ENCODE data around the gene KLHL26.

The KLHL26 gene

DNA sequence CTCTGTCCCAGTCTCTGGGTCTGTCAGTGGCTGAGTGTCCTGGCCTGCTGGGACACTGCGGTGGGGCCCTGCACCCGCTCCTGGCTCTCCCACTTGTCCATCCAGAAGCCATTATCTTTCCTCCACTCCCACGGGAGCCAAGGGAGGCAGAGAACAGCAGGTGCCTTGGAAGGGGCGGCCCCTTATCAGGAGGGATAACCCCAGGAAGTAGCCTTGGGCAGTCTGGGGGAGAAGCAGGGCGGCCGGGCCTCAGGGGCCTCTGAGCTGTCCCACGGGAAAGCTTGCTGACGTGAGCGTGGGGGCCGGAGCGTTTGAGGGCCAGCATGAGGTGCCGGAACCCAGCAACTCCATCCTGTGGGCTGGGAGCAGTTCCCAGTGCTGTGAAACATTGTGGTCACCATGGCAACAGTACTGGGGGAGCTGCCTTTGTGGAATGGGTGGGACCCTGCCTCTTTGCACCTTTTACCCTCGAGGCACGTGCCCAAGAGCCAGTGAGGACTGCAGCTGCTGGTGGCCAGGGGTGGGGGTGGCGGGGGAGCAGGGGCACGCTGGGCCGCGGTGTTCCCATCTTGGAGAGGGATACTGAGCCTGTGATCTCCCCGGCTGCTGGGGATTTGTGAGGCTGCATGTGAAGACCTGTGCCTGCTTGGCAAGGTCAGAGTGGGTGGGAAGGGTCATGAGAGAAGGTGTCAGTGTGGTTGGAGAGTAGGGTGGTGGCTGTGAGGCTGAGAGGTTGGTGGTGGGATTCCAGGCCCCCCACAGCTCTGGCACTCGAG, 20.9 kb downstream of the KLHL26 start:
- ChIA-PET CTCF (interaction anchor here (0.5 kb wide), 1 partner anchor 27 kb away, joined by 3 read pairs; no protein-coding TSS in a partner anchor), POLR2A (no interaction called here)
- TF ChIP-seq, protein P1, sequence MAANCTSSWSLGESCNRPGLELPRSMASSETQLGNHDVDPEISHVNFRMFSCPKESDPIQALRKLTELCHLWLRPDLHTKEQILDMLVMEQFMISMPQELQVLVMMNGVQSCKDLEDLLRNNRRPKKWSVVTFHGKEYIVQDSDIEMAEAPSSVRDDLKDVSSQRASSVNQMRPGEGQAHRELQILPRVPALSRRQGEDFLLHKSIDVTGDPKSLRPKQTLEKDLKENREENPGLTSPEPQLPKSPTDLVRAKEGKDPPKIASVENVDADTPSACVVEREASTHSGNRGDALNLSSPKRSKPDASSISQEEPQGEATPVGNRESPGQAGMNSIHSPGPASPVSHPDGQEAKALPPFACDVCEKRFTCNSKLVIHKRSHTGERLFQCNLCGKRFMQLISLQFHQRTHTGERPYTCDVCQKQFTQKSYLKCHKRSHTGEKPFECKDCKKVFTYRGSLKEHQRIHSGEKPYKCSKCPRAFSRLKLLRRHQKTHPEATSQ (tag by site-specific recombination; IDR thresholded peaks at IDR 0.05): no peak
- no peak for TF ChIP-seq ZNF560 (tag by site-specific recombination; IDR thresholded peaks at IDR 0.05; ENCODE audit: borderline replicate concordance)
- TF ChIP-seq ZNF146 (tag by site-specific recombination; IDR thresholded peaks at IDR 0.05): no peak
- peak; percentile 82 for TF ChIP-seq IKZF3 (tag by site-specific recombination; IDR thresholded peaks at IDR 0.05)
- no peak for TF ChIP-seq ZNF561 (tag by site-specific recombination; IDR thresholded peaks at IDR 0.05; ENCODE audit: borderline replicate concordance)
- TF ChIP-seq ZNF266 (tag by site-specific recombination; IDR thresholded peaks at IDR 0.05; ENCODE audit: low read depth): no peak
- TF ChIP-seq WT1 (tag by site-specific recombination; IDR thresholded peaks at IDR 0.05): no peak
- TF ChIP-seq, protein P2, sequence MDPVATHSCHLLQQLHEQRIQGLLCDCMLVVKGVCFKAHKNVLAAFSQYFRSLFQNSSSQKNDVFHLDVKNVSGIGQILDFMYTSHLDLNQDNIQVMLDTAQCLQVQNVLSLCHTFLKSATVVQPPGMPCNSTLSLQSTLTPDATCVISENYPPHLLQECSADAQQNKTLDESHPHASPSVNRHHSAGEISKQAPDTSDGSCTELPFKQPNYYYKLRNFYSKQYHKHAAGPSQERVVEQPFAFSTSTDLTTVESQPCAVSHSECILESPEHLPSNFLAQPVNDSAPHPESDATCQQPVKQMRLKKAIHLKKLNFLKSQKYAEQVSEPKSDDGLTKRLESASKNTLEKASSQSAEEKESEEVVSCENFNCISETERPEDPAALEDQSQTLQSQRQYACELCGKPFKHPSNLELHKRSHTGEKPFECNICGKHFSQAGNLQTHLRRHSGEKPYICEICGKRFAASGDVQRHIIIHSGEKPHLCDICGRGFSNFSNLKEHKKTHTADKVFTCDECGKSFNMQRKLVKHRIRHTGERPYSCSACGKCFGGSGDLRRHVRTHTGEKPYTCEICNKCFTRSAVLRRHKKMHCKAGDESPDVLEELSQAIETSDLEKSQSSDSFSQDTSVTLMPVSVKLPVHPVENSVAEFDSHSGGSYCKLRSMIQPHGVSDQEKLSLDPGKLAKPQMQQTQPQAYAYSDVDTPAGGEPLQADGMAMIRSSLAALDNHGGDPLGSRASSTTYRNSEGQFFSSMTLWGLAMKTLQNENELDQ (tag by site-specific recombination; IDR thresholded peaks at IDR 0.05; ENCODE audit: low read depth): no peak
- no peak for TF ChIP-seq ZNF2 (tag by site-specific recombination; IDR thresholded peaks at IDR 0.05)
- no peak; the same call in 1 of the 2 replicates for TF ChIP-seq ZNF341 (tag by site-specific recombination; IDR thresholded peaks at IDR 0.05; ENCODE audit: low read depth)
- no peak for TF ChIP-seq GLI4 (tag by site-specific recombination; IDR thresholded peaks at IDR 0.05)
- no peak for TF ChIP-seq ZNF558 (tag by site-specific recombination; IDR thresholded peaks at IDR 0.05)
- TF ChIP-seq ZIC2 (tag by site-specific recombination; IDR thresholded peaks at IDR 0.05): peak; percentile 95
- no peak for TF ChIP-seq ZNF777 (tag by site-specific recombination; IDR thresholded peaks at IDR 0.05; ENCODE audit: borderline replicate concordance)
- no peak for TF ChIP-seq ZNF174 (tag by site-specific recombination; IDR thresholded peaks at IDR 0.05)
- TF ChIP-seq, protein P3, sequence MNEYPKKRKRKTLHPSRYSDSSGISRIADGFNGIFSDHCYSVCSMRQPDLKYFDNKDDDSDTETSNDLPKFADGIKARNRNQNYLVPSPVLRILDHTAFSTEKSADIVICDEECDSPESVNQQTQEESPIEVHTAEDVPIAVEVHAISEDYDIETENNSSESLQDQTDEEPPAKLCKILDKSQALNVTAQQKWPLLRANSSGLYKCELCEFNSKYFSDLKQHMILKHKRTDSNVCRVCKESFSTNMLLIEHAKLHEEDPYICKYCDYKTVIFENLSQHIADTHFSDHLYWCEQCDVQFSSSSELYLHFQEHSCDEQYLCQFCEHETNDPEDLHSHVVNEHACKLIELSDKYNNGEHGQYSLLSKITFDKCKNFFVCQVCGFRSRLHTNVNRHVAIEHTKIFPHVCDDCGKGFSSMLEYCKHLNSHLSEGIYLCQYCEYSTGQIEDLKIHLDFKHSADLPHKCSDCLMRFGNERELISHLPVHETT (tag by site-specific recombination; IDR thresholded peaks at IDR 0.05): no peak
- peak; percentile 85 for TF ChIP-seq ZNF10 (tag by site-specific recombination; IDR thresholded peaks at IDR 0.05)
- TF ChIP-seq, protein P4, sequence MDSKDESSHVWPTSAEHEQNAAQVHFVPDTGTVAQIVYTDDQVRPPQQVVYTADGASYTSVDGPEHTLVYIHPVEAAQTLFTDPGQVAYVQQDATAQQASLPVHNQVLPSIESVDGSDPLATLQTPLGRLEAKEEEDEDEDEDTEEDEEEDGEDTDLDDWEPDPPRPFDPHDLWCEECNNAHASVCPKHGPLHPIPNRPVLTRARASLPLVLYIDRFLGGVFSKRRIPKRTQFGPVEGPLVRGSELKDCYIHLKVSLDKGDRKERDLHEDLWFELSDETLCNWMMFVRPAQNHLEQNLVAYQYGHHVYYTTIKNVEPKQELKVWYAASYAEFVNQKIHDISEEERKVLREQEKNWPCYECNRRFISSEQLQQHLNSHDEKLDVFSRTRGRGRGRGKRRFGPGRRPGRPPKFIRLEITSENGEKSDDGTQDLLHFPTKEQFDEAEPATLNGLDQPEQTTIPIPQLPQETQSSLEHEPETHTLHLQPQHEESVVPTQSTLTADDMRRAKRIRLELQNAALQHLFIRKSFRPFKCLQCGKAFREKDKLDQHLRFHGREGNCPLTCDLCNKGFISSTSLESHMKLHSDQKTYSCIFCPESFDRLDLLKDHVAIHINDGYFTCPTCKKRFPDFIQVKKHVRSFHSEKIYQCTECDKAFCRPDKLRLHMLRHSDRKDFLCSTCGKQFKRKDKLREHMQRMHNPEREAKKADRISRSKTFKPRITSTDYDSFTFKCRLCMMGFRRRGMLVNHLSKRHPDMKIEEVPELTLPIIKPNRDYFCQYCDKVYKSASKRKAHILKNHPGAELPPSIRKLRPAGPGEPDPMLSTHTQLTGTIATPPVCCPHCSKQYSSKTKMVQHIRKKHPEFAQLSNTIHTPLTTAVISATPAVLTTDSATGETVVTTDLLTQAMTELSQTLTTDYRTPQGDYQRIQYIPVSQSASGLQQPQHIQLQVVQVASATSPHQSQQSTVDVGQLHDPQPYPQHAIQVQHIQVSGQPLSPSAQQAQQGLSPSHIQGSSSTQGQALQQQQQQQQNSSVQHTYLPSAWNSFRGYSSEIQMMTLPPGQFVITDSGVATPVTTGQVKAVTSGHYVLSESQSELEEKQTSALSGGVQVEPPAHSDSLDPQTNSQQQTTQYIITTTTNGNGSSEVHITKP (tag by site-specific recombination; IDR thresholded peaks at IDR 0.05): no peak
- TF ChIP-seq ZBTB48 (tag by site-specific recombination; IDR thresholded peaks at IDR 0.05): peak; percentile 56; the same call in 1 of the 2 replicates
- TF ChIP-seq HOXC10 (CRISPR knock-in tag; IDR thresholded peaks at IDR 0.05): no peak
- TF ChIP-seq ZNF791 (tag by site-specific recombination; IDR thresholded peaks at IDR 0.05): no peak
- TF ChIP-seq ZNF274 (IDR thresholded peaks at IDR 0.05; ENCODE audit: low read length): no peak
- TF ChIP-seq ZNF274 (tag by site-specific recombination; IDR thresholded peaks at IDR 0.05; ENCODE audit: borderline replicate concordance): no peak
- TF ChIP-seq ZNF202 (tag by site-specific recombination; IDR thresholded peaks at IDR 0.05; ENCODE audit: borderline replicate concordance): no peak
- TF ChIP-seq ZSCAN30 (tag by site-specific recombination; IDR thresholded peaks at IDR 0.05): no peak
- TF ChIP-seq ZBTB17 (tag by site-specific recombination; IDR thresholded peaks at IDR 0.05): no peak
- no peak for TF ChIP-seq ZNF19 (tag by site-specific recombination; IDR thresholded peaks at IDR 0.05; ENCODE audit: low read depth)
- TF ChIP-seq, protein P5, sequence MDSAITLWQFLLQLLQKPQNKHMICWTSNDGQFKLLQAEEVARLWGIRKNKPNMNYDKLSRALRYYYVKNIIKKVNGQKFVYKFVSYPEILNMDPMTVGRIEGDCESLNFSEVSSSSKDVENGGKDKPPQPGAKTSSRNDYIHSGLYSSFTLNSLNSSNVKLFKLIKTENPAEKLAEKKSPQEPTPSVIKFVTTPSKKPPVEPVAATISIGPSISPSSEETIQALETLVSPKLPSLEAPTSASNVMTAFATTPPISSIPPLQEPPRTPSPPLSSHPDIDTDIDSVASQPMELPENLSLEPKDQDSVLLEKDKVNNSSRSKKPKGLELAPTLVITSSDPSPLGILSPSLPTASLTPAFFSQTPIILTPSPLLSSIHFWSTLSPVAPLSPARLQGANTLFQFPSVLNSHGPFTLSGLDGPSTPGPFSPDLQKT (IDR thresholded peaks at IDR 0.05; ENCODE audit: borderline replicate concordance, low read depth, low read length): no peak
- no peak for TF ChIP-seq ZNF747 (tag by site-specific recombination; IDR thresholded peaks at IDR 0.05)
- no peak for TF ChIP-seq ZNF473 (tag by site-specific recombination; IDR thresholded peaks at IDR 0.05)

More for the DNA sequence above, 20.9 kb downstream of the KLHL26 start:
- Histone ChIP-seq H3K9me3 (ENCODE audit: control insufficient read depth, insufficient read depth, low read depth, low read length) (no peaks in the 10 kb centered on the region), H3K36me3 (ENCODE audit: control insufficient read depth in 2 of 2, insufficient read depth in 1 of 2, low read length in 2 of 2) (no peaks in the 10 kb centered on the region), H3K4me3 (ENCODE audit: low read depth, low read length) (no peak overlapping the region), H3K27ac (ENCODE audit: extremely low read depth, low read depth, low read length) (no peak overlapping the region), H3K4me1 (ENCODE audit: control insufficient read depth, insufficient read depth, low read length) (no peaks in the 10 kb centered on the region)

All from HEK293 (cell line).